GM23338 (cell line): ENCODE data around the gene PLPPR2.

Source experiments
- REST ChIP-seq: IDR thresholded peaks from one replicate; pipeline ENCODE4 v1.6.1; 2018; ENCODE audit warnings: antibody characterized with exemption; ENCODE audit not compliant: unreplicated experiment
- TF ChIP-seq, protein P1 (sequence below), 2 experiments: fragments of 200-600 bp in 1 of 2; sonication (generic) in 1 of 2; conservative IDR thresholded peaks; 2 replicates each; pipeline versions ENCODE4 v1.5.1 to v1.6.1; 2016 to 2017; ENCODE audit warnings: antibody characterized with exemption in 2 of 2, low read depth in 2 of 2, mild to moderate bottlenecking in 2 of 2, moderate library complexity in 1 of 2

GRCh38 chr19:11347546-11348039, 7.6 kb upstream of the PLPPR2 start:
- TF ChIP-seq REST = no peak
- TF ChIP-seq, protein P1, sequence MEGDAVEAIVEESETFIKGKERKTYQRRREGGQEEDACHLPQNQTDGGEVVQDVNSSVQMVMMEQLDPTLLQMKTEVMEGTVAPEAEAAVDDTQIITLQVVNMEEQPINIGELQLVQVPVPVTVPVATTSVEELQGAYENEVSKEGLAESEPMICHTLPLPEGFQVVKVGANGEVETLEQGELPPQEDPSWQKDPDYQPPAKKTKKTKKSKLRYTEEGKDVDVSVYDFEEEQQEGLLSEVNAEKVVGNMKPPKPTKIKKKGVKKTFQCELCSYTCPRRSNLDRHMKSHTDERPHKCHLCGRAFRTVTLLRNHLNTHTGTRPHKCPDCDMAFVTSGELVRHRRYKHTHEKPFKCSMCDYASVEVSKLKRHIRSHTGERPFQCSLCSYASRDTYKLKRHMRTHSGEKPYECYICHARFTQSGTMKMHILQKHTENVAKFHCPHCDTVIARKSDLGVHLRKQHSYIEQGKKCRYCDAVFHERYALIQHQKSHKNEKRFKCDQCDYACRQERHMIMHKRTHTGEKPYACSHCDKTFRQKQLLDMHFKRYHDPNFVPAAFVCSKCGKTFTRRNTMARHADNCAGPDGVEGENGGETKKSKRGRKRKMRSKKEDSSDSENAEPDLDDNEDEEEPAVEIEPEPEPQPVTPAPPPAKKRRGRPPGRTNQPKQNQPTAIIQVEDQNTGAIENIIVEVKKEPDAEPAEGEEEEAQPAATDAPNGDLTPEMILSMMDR (conservative IDR thresholded peaks at IDR 0.05; ENCODE audit: low read depth in 2 of 2) = no peak
